Activated T-cell treated with anti-CD3 and anti-CD28 coated beads for 48 hours (primary cell): ENCODE results near the gene BID.
A peak's percentile ranks its signal among the peaks of the same experiment; 100 is the strongest.
"Not testable (repeated sequence)": the region's sequence is repeated elsewhere in the genome, so short reads cannot be mapped to it uniquely, and the experiment has no call there.

Experiments used
- DNase-seq: peaks from one replicate; pipeline ENCODE4 v3.0.0-alpha.2; 2020; ENCODE audit warnings: low read depth

The BID gene

DNA sequence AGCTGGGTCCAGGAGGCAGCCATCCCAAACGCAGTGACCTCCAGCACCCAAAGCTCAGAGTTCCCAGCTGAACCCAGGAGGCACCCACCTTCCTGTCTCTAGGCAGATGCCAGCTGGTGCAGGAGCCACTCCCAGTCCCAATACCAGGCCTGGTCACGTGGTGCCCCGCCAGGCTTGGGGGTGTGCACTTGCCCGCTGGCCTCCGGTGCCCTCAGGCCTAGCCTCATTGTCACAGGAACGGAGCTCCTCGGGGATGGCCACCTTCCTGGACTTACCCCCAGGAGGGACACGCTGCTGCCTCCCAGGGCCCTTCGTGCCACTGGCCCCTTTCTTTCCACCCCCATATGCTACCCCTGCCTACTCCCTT is 4.6 kb downstream of the BID start:
- DNase-seq = no peak

DNA sequence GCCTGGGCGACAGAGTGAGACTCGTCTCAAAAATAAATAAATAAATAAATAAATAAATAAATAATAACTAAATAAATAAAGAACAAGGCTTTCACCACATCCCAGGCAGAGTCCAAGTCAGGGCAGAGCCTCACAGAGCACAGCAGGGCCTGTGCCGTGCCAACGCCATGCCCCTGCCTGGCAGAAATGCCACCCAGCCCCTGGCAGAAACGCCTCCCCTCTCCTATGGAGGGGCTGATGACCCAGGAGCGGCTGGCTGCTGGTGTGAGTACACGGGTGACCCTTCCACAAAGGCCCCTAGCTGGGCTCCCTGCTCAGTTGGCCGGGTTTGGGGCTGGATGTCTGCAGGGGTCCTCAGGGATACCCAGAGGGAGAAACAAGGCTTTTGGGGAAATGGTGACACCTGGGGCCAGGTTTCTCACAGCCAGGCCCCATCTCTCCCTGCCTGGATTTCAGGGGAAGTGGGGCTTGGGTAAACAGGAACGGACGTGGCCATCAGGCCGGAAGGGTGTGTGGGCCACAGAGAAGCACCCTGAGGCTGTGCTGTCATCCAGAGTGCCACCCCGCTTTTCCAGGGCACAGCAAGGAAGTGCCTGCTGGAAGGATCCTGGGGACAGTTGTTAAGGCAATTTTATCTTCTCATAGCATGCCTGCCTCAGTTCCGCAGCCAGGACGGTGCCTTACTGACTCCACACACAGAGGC is 5.1 kb downstream of the BID start:
- DNase-seq = no peak

DNA sequence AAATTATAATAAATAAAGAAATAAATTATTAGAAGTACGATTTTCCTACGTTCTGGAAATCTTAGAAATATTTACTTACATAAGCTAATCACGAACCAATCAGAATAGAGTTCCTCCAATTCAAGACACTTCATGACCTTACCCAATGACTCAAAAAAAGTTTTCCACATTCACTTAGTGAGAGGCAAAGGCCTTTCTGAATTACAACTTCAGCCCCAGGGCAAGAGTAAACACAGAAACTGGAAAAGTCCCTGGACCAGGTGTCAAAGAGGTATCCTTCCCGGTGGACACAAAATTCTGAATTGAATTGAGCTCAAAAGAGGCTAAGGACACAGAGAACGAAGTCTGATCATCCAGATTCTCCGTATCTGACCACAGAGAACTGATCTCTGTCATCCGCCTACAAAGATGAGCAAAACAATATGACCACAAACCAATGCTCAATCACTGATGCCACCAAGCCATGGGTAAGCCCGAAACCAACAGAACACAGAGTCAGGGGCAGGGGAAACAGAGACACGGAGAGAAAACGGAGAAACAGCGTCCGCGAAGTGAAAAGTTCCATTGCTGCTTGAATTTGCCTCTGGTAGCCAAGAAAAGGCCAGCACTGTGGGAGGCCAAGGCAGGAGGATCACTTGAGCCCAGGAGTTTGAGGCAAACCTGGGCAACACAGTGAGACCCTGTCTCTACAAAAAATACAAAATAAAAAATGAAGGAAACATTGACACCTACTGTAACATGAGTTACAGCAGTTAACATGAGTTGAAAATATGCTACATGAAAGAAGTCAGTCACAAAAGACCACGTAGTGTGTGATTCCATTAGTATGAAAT is 6.8 kb downstream of the BID start:
- DNase-seq = peak; percentile 49

- DNase-seq = not testable (repeated sequence)
These were observed 9.4 kb downstream of the BID start for GRCh38 chr22:17764852-17765251.

GRCh38 chr22:17764036-17764435 is 10.2 kb downstream of the BID start:
- no peak for DNase-seq

DNA sequence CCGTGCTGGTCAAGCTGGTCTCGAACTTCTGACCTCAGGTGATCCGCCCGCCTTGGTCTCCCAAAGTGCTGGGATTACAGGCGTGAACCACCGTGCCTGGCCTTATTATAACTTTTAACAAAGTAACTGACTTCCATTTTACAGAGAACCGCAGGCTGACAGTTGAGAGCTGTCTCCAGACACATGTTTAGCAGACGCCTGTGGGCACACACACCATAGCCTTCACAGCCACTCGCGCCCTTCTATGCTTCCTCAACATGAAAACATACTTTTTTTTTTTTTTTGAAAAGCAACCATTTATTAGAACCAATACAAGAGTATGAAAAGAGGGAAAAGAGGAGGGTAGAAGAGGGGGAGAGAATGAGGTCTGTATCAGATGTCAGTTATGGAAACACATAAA is 10.8 kb downstream of the BID start:
- DNase-seq = not testable (repeated sequence)

DNA sequence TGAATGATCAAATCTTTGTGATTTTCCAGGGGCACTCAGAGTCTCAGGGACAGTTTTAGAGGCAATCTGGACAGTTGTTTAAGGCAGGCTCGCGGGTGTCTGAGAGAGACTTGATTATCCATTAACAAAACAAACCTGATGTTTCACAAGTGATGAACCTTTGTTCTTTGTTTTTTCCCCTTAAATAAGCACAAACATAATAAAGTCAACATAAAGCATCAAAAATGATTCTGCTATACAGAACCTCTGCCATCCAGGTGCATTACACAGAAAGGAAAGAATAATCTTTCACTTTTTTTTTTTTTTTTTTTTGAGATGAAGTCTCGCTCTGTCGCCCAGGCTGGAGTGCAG is 13.2 kb downstream of the BID start:
- DNase-seq = no peak

DNA sequence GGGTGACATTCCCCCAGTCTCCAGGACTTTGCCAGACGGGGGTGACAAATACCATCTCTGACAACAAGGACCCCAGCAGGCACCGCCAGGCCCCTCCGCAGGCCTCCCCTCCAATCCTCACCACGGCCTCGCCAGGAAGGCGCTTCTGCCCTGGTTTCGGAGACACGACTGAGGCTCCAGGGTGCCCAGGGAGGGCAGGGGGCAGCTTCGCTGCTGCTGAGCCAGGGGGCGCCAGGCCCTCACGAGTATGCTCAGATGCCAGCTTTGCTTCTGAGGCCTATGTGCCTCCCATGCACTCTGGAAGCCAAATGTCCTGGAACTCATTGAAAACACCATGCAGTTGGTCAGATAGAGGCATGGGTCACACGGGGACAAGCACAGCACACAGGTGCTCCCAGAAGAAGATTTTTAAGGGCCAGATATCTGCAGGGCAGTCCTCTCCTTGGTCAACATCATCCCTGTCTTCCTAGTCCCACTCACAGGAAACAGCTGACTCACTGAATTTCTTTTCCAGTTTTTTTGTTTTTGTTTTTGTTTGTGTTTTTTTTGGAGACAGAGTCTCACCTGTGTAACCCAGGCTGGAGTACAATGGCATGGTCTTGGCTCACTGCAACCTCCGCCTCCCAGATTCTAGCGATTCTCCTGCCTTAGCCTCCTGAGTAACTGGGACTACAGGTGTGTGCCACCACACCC is 19.9 kb downstream of the BID start:
- peak; percentile 22 for DNase-seq

- no peak for DNase-seq
These were observed 20.8 kb downstream of the BID start for GRCh38 chr22:17753401-17753989.

DNA sequence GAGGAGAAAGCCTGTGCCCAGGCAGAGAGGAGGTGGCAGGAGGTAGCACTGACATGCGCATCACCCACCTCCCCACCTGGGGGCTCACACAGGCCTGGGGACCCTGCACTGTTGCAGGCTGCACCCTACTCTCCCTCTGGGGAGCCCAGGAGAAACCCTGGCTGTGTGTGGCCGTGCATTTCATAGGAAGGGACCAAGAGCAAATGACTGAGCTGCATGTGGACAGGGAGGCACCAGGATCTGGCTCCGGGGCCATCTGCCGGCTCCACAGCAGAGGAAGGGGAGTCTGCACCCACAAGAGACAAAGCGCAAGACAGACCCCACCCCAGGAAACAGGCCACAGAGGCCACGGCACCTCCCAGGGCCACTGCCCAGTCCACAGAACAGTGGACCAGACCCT is 22.7 kb downstream of the BID start:
- no peak for DNase-seq

DNA sequence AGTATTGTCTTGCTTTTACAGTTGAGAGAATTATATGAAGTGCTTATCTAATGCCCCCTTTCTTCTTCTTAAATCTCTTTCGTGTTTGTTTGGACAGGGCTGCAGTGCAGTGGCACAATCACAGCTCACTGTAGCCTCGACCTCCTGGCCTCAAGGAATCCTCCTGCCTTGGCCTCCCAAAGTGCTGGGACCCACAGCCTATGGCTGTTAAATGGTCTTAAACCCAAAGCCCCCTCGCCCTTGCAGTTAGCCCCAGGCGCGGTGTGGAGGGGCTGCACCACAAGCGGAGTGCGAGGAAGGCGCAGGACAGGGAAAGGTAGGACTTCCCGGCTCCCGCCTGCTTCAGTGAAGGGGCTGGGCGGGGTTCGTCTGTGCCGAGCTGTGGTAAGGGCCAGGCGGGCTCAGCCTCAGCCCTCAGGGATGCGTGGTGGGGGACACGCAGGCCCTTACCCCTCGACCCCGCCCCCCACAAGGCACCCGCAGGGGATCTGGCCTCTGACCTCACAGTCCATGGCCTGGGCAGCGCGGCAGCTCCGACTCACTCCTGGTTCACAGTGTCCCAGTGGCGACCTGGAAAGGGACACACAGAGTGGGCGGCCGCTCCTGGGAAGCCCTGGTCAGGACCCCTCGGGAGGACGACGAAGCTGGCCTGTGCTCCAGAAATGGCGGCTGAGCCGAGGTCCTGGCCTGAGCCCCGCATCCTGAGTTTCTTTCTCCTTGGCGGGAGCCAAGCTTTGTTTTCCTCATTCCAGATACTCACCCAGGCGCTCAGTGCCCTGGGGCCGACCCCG is 24.5 kb downstream of the BID start:
- DNase-seq = no peak

- DNase-seq = no peak
These were observed 25.5 kb downstream of the BID start for GRCh38 chr22:17748555-17749353.

DNA sequence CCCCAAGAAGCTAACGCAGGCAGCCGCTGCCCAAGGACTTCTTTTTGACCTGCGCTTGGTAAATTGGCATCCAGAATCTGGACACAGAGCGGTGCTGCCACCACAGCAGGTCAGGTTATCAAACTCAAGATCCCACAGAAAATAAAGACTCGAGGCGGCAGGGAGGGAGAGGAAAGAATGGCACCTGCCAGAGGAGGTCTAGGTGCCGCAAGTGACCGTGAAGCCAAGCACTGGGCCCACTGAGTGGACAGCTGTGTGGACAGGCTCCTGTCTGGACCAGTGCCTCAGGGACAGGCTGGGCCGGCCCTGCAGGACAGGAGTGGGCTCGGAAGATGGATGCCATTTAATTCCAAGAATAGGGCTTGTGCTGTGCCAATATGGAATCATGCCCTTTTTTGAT is 27.4 kb downstream of the BID start:
- DNase-seq = no peak

DNA sequence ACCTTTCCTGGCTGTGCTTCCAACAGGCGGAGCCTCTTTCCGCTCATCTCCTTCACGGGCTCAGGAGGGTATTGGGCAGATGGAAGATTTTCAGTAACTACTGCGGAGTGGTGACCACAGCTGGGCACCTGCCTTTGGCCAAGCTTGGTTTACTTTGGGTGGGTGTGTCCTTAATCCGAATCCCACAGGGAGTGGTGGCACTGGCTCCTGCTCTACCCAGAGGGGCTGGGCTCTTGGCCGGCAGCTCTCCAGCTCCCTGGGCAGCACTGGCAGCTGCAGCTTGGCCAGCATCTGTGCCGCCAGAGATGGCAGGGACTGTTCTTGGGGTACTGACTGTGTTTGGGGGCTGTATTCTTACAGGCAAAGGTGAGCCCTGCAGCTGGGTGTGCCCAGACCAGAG is 29.8 kb downstream of the BID start:
- no peak for DNase-seq

DNA sequence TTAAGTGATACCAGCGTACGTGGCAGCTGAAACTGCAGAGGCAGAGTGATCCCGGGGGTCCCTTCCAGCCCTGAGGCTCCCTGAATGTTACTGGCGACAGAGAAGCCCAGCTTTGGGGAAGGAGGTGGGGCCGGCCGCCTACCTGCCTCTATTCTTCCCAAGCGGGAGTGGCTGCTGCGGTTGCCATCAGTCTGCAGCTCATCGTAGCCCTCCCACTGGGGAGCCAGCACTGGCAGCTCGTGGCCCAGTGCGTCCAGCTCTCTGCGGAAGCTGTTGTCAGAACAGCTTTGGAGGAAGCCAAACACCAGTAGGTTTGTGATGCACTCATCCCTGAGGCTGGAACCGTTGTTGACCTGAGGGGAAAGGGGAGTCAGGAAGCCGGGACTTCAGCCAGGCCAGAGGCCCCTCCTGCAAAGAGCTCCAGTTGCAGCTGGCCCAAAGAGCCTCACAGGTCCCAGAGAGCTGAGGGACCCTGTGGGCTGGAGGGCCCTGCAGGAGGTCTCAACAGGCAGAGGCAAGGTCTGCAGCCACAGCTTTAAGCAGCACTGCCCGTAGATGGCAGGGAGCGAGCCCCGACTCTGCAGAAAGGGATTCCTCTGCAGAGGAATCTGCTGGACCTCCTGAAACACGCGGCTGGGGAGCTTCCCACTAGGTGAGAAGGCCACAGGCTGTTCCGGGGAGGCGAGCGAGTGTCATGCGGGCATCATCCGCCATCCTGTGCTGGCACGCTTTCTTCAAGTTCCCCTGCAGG is 30.4 kb downstream of the BID start:
- no peak for DNase-seq

GRCh38 chr22:17742527-17742902 is 31.8 kb downstream of the BID start:
- peak; percentile 61 for DNase-seq

- no peak for DNase-seq
These were observed 32.3 kb downstream of the BID start for GRCh38 chr22:17741866-17742526.

- DNase-seq = no peak
These were observed 34.9 kb downstream of the BID start for GRCh38 chr22:17739196-17739975.
